Measurements from ENCODE around the gene INTS6L.
"Not testable (repeated sequence)": the region's sequence is repeated elsewhere in the genome, so short reads cannot be mapped to it uniquely, and the experiment has no call there.

INTS6L gene

GRCh38 chrX:135605906-135606305, 85.4 kb downstream of the INTS6L start:
- no peak for DNase-seq (ENCODE audit: low read depth)

GRCh38 chrX:135624408-135625204, 104.1 kb downstream of the INTS6L start:
- DNase-seq (ENCODE audit: low read depth), result not testable (repeated sequence)

GRCh38 chrX:135625995-135626394, 105.5 kb downstream of the INTS6L start:
- DNase-seq (ENCODE audit: low read depth), result peak; percentile 10

GRCh38 chrX:135629342-135629741, 108.9 kb downstream of the INTS6L start:
- DNase-seq (ENCODE audit: low read depth), result no peak
